CD4-positive, CD25-positive, alpha-beta regulatory T cell (primary cell): ENCODE measurements around the gene WEE2. TPM values are rescaled to one million over a fixed set of nuclear protein-coding genes. Genes with fewer than 3 reads are reported as not detected.

ENCODE experiments used
- ATAC-seq, 2 donors: fragments of 150-1000 bp; cut with Tn5 transposase; one replicate each; pipeline ENCODE4 v1.10.0; 2021; ENCODE audit warnings: low read depth in 2 of 2, moderate number of reproducible peaks in 2 of 2, moderate library complexity in 1 of 2
- DNase-seq, 3 donors: peaks; one replicate each; pipeline versions ENCODE4 v3.0.0 to v3.0.0-alpha.2; 2012 to 2022; ENCODE audit warnings: mixed read lengths in 1 of 3
- H3K27ac ChIP-seq: one replicate; pipeline ENCODE4 v1.7.0; 2013; ENCODE audit warnings: mild to moderate bottlenecking, low read length; ENCODE audit not compliant: insufficient read depth, poor library complexity, severe bottlenecking
- H3K27me3 ChIP-seq: one replicate; pipeline ENCODE4 v1.7.0; 2013; ENCODE audit warnings: low read length; ENCODE audit not compliant: control insufficient read depth, insufficient read depth
- H3K36me3 ChIP-seq: one replicate; pipeline ENCODE4 v1.7.0; 2013; ENCODE audit warnings: mild to moderate bottlenecking, low read length, moderate library complexity; ENCODE audit not compliant: control insufficient read depth, insufficient read depth
- H3K4me1 ChIP-seq: 2 replicates; pipeline ENCODE4 v1.7.0; 2013; ENCODE audit warnings: mild to moderate bottlenecking, low read length; ENCODE audit not compliant: insufficient read depth, control insufficient read depth, poor library complexity, severe bottlenecking
- H3K4me3 ChIP-seq: one replicate; pipeline ENCODE4 v1.7.0; 2013; ENCODE audit warnings: low read depth, mild to moderate bottlenecking, low read length, moderate library complexity
- H3K9me3 ChIP-seq, 2 experiments: 1 replicate in 1 of 2; 2 replicates in 1 of 2; pipeline ENCODE4 v1.7.0; 2013; ENCODE audit warnings: low read length in 2 of 2, mild to moderate bottlenecking in 1 of 2, moderate library complexity in 1 of 2; ENCODE audit not compliant: control insufficient read depth in 2 of 2
- H3K27ac Mint-ChIP-seq, 3 donors: one replicate each; pipeline ENCODE4 v1.8.0; 2020 to 2022; ENCODE audit warnings: mild to moderate bottlenecking in 3 of 3, mixed read lengths in 3 of 3, moderate library complexity in 2 of 3
- H3K27me3 Mint-ChIP-seq: one replicate; pipeline ENCODE4 v1.8.0; 2022; ENCODE audit warnings: mild to moderate bottlenecking, mixed read lengths
- H3K36me3 Mint-ChIP-seq: one replicate; pipeline ENCODE4 v1.8.0; 2020; ENCODE audit warnings: mixed read lengths
- H3K4me1 Mint-ChIP-seq, 4 donors: one replicate each; pipeline ENCODE4 v1.8.0; 2020 to 2022; ENCODE audit warnings: mixed read lengths in 4 of 4, mild to moderate bottlenecking in 1 of 4
- H3K4me3 Mint-ChIP-seq, 4 donors: one replicate each; pipeline ENCODE4 v1.8.0; 2020 to 2022; ENCODE audit warnings: mild to moderate bottlenecking in 4 of 4, mixed read lengths in 4 of 4, moderate library complexity in 3 of 4
- H3K9me3 Mint-ChIP-seq, 7 donors: one replicate each; pipeline ENCODE4 v1.8.0; 2020 to 2022; ENCODE audit warnings: mixed read lengths in 7 of 7, mild to moderate bottlenecking in 3 of 7, moderate library complexity in 2 of 7
- polyA plus RNA-seq, 4 donors: library from polyadenylated mRNA; unstranded; fragments of 300-500 nt; fragmentation: Illumina TruSeq; gene quantifications; one replicate each; pipeline ENCODE4 v1.2.3, GENCODE V29; 2021
- total RNA-seq: library from RNA; stranded (reverse); gene quantifications from one replicate; pipeline ENCODE4 v1.2.3, GENCODE V29; 2022

Gene WEE2
- total and polyA plus RNA-seq, 5 donors from 2014 or later: not detected

GRCh38 chr7:141715018-141715417, 6.9 kb downstream of the WEE2 start:
- Histone ChIP-seq H3K36me3 (no peaks in the 10 kb centered on the region), H3K9me3 (no peaks in the 10 kb centered on the region), H3K4me1 (no peaks in the 10 kb centered on the region), H3K27ac (no peak overlapping the region), H3K4me3 (no peak overlapping the region), H3K27me3 (no peaks in the 10 kb centered on the region)
- Mint-ChIP-seq H3K9me3 (no peaks in the 10 kb centered on the region), H3K27me3 (no peaks in the 10 kb centered on the region), H3K4me1 (peaks cover 0 to 4% (median 2%) of the 10 kb centered on the region in 4 donors), H3K4me3 (no peak overlapping the region), H3K36me3 (peaks cover 23% of the 10 kb centered on the region), H3K27ac (no peak overlapping the region)
- DNase-seq: no peak
- ATAC-seq: no peak

DNA sequence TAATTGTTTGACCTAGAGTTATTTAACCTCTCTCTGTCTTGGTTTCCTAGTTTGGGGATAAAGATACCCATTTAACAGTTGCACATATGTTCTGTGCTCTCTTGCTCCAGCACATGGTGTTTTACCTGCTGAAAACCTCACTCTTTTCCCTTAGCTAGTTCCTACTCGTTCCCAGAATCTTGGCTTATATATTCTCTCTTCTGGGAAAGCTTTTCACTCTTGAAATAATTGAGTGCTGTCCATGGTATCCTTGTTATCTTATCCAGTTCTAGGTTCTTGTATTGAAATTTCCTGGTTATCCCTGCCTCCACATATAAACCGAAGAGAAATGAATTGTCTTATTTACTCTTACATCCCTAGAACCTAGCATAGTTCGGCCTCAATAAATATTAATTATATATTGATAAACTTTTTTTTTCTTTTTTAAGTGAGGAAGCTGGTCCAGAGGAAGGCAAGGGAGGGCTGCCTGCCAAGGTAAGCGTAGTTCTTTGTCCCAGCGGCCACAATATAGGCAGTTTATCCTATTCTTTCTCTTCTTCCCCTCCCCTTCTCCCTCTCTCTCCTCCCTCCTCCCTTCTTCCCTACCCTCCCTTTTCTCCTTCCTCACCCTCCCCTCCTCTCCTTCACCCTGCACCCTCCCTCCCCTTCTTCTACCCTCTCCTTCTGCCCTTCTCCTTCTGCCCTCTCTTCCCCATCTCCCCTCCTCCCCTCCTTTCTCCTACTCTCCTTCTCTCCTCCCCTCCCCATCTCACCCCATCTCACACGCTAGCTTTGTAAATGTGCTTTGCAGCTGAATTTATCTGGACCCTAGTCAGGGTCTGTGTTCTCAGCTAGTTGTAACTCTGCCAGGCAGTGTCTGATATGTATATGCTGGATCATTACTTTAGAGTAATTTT, 7.9 kb downstream of the WEE2 start:
- no peak for ATAC-seq
- Mint-ChIP-seq H3K27me3 (no peaks in the 10 kb centered on the region), H3K27ac (no peak overlapping the region), H3K36me3 (peaks cover 25% of the 10 kb centered on the region), H3K4me3 (no peak overlapping the region), H3K4me1 (peaks cover 0 to 4% (median under 1%) of the 10 kb centered on the region in 4 donors), H3K9me3 (no peaks in the 10 kb centered on the region)
- Histone ChIP-seq H3K36me3 (peaks cover 5% of the 10 kb centered on the region), H3K4me1 (no peaks in the 10 kb centered on the region), H3K9me3 (no peaks in the 10 kb centered on the region), H3K27me3 (no peaks in the 10 kb centered on the region), H3K27ac (no peak overlapping the region), H3K4me3 (no peak overlapping the region)
- no peak for DNase-seq

DNA sequence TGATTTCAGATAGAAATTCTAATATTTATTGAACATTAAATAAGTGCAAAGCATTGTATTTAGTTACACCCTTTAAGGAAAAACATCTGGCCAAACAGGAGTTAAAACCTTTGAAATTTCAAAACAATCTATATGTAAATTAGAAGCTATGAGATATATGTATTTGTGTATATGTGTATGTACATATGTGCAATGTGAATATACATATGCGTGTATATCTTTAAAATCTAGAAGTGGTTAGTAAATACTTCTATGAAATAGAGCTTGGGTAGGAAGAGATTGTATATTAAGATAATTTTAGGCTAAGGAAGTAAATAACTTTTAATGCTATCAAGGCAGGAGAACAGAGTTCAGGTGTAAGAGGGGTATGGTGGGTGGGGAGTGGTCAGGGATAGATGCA, 9.3 kb downstream of the WEE2 start:
- H3K4me3 Mint-ChIP-seq: no peak overlapping the region
- H3K27me3 ChIP-seq: no peaks in the 10 kb centered on the region
- no peaks in the 10 kb centered on the region for H3K9me3 Mint-ChIP-seq
- DNase-seq: no peak
- no peak overlapping the region for H3K4me3 ChIP-seq
- ATAC-seq: no peak
- peaks cover 5% of the 10 kb centered on the region for H3K36me3 ChIP-seq
- no peak overlapping the region for H3K27ac ChIP-seq
- H3K9me3 ChIP-seq: no peaks in the 10 kb centered on the region
- H3K4me1 ChIP-seq: no peaks in the 10 kb centered on the region
- H3K4me1 Mint-ChIP-seq: no peaks in the 10 kb centered on the region
- peaks cover 20% of the 10 kb centered on the region for H3K36me3 Mint-ChIP-seq
- H3K27me3 Mint-ChIP-seq: no peaks in the 10 kb centered on the region
- H3K27ac Mint-ChIP-seq: no peak overlapping the region

GRCh38 chr7:141722529-141722928, 14.4 kb downstream of the WEE2 start:
- no peak for ATAC-seq
- H3K27ac Mint-ChIP-seq: no peak overlapping the region
- no peaks in the 10 kb centered on the region for H3K27me3 Mint-ChIP-seq
- no peaks in the 10 kb centered on the region for H3K9me3 ChIP-seq
- peaks cover 28% of the 10 kb centered on the region for H3K36me3 Mint-ChIP-seq
- peaks cover 5% of the 10 kb centered on the region for H3K36me3 ChIP-seq
- H3K27me3 ChIP-seq: no peaks in the 10 kb centered on the region
- DNase-seq: no peak
- H3K4me3 ChIP-seq: no peak overlapping the region
- H3K27ac ChIP-seq: no peak overlapping the region
- H3K4me1 ChIP-seq: no peaks in the 10 kb centered on the region
- no peak overlapping the region for H3K4me3 Mint-ChIP-seq
- no peaks in the 10 kb centered on the region for H3K9me3 Mint-ChIP-seq
- H3K4me1 Mint-ChIP-seq: no peaks in the 10 kb centered on the region

GRCh38 chr7:141729020-141729419, 20.9 kb downstream of the WEE2 start:
- Histone ChIP-seq H3K4me1 (no peaks in the 10 kb centered on the region), H3K36me3 (no peaks in the 10 kb centered on the region), H3K9me3 (no peaks in the 10 kb centered on the region), H3K27ac (no peak overlapping the region), H3K27me3 (no peaks in the 10 kb centered on the region), H3K4me3 (no peak overlapping the region)
- Mint-ChIP-seq H3K9me3 (no peaks in the 10 kb centered on the region), H3K4me3 (no peak overlapping the region), H3K4me1 (no peaks in the 10 kb centered on the region), H3K27ac (no peak overlapping the region), H3K36me3 (peaks cover 15% of the 10 kb centered on the region), H3K27me3 (no peaks in the 10 kb centered on the region)
- no peak for DNase-seq
- ATAC-seq: no peak

DNA sequence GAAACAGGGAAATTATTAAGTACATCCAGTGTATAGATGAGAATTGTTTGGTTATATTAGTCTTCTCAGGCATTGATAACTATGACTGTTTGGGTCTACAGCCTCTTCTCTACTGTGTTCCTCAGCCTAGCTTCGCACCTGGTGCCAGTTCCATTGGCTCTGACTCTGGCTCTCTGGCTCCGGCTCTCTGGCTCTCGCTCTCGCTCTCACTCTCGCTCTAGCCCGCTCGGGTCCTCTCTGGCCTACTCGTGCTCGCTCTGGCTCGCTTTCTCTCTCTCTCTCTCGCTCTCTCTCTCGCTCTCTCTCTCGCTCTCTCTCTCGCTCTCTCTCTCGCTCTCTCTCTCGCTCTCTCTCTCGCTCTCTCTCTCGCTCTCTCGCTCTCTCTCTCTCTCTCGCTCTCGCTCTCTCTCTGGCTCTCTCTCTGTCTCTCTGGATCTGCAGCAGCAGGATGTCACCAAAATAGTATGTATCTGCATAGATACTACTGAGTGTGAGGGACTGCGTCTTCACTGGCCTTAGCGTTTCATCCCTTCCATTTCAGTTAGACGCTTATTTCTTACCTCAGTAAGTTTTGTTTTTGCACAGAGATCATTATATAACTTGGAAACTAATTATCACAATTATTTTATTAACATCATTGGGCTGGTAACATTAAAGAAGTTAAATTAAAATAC, 23.5 kb downstream of the WEE2 start:
- Mint-ChIP-seq H3K9me3 (no peaks in the 10 kb centered on the region), H3K4me3 (no peak overlapping the region), H3K27ac (peak overlapping the region in 1 of 3 donors; percentile 82), H3K36me3 (peaks cover 9% of the 10 kb centered on the region), H3K27me3 (no peaks in the 10 kb centered on the region), H3K4me1 (peaks cover 0 to under 1% (median 0%) of the 10 kb centered on the region in 4 donors)
- Histone ChIP-seq H3K27me3 (no peaks in the 10 kb centered on the region), H3K27ac (no peak overlapping the region), H3K9me3 (no peaks in the 10 kb centered on the region), H3K4me3 (no peak overlapping the region), H3K4me1 (peaks cover 1% of the 10 kb centered on the region), H3K36me3 (no peaks in the 10 kb centered on the region)
- no peak for DNase-seq
- ATAC-seq: no peak

DNA sequence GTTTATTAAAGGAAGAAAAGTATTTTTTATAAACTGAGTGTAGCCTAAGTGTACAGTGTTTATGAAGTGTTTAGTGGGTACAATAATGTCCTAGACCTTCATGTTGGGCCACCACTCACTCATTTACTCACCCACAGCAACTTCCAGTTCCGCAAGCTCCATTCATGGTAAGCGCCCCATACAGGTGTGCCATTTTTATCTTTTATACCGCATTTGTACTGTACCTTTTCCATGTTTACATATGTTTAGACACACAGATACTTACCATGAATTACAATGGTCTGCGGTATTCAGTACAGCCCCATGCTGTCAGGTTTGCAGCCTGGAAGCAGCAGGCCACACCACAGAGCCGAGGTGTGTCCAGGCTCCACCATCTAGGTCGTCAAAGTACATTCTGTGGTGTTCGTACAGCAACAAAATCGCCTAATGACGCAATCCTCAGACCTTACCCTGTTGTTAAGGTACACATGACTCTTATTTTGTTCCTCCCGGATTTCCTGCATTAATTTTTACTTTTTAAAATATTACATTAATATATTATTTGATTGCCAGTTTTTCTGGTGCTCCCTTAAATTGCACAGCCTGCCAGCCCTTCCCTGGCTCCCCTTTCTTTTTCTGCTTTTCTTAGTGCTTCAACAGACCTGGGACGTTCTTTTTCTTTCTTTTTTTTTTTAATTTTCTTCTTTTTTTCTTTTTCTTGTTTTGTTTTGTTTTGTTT, 29.1 kb downstream of the WEE2 start:
- Mint-ChIP-seq H3K9me3 (no peaks in the 10 kb centered on the region), H3K27me3 (no peaks in the 10 kb centered on the region), H3K4me1 (peaks cover 15 to 49% (median 28%) of the 10 kb centered on the region in 4 donors), H3K36me3 (peaks cover 16% of the 10 kb centered on the region), H3K27ac (peak overlapping the region; percentile 97 to 99 (median 98)), H3K4me3 (peak overlapping the region; percentile 94 to 99 (median 97))
- H3K27ac ChIP-seq: peak overlapping the region; percentile 88
- peak overlapping the region; percentile 97 for H3K4me3 ChIP-seq
- H3K36me3 ChIP-seq: peaks cover 25% of the 10 kb centered on the region
- DNase-seq (peak; percentile 4 to 31 (median 23)), ATAC-seq (no peak)
- H3K4me1 ChIP-seq: peaks cover 32% of the 10 kb centered on the region
- no peaks in the 10 kb centered on the region for H3K27me3 ChIP-seq
- no peaks in the 10 kb centered on the region for H3K9me3 ChIP-seq
